ENCODE measurements around the gene SNRPB2.

GRCh38 chr20:16732506-16733152 lies 2.8 kb downstream of the SNRPB2 start:
- no peak for TF ChIP-seq EZH2 (IDR thresholded peaks at IDR 0.05; ENCODE audit: low read length, missing control alignments)
- TF ChIP-seq, protein P1, sequence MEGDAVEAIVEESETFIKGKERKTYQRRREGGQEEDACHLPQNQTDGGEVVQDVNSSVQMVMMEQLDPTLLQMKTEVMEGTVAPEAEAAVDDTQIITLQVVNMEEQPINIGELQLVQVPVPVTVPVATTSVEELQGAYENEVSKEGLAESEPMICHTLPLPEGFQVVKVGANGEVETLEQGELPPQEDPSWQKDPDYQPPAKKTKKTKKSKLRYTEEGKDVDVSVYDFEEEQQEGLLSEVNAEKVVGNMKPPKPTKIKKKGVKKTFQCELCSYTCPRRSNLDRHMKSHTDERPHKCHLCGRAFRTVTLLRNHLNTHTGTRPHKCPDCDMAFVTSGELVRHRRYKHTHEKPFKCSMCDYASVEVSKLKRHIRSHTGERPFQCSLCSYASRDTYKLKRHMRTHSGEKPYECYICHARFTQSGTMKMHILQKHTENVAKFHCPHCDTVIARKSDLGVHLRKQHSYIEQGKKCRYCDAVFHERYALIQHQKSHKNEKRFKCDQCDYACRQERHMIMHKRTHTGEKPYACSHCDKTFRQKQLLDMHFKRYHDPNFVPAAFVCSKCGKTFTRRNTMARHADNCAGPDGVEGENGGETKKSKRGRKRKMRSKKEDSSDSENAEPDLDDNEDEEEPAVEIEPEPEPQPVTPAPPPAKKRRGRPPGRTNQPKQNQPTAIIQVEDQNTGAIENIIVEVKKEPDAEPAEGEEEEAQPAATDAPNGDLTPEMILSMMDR (conservative IDR thresholded peaks at IDR 0.05 in 1 of 2, IDR thresholded peaks at IDR 0.05 in 1 of 2; ENCODE audit: low read depth in 1 of 2, low read length in 2 of 2) = no peak
